HCT116 (cell line): Measurements from ENCODE around the gene TMEM52. TPM values are rescaled to one million over a fixed set of nuclear protein-coding genes. Genes with fewer than 3 reads are reported as not detected.

ENCODE experiments used
- ATAC-seq: fragments of 200-7000 bp; cut with Tn5 transposase; 2 replicates; pipeline ENCODE4 v1.9.1; 2020; ENCODE audit warnings: mild to moderate bottlenecking, moderate library complexity
- BruUV-seq: library from RNA; stranded (reverse); fragments of 400-500 nt; replicated peaks from 2 replicates; lab custom pipeline; 2021; lab: Mats Ljungman, UMichigan
- CTCF ChIA-PET: fragments of 300-600 bp; sonication (Branson Sonifier 250); formaldehyde crosslinking; loops from one replicate; lab custom pipeline; 2021; ENCODE audit warnings: antibody characterized with exemption; lab: Charles Lee
- POLR2A ChIA-PET: fragments of 300-600, 350-600 bp; sonication (Branson Sonifier 250); formaldehyde crosslinking; loops from one replicate; lab custom pipeline; 2021; ENCODE audit warnings: antibody characterized with exemption; lab: Charles Lee
- RAD21 ChIA-PET, 2 experiments: fragments of 300-600 bp; sonication (Branson Sonifier 250); formaldehyde crosslinking; loops; one replicate each; lab custom pipeline; 2023; ENCODE audit warnings: low total read pairs in 2 of 2; ENCODE audit not compliant: uncharacterized antibody in 2 of 2, unreplicated experiment in 2 of 2, low non-redundant PET in 1 of 2; lab: Charles Lee
- DNase-seq: peaks from one replicate; pipeline ENCODE4 v3.0.0-alpha.2; 2010; ENCODE audit warnings: low read depth, low spot score
- H2AFZ ChIP-seq: fragments of 200-600 bp; shearing (Covaris generic), sonication (generic); 2 replicates; pipeline ENCODE4 v1.6.1; 2017; ENCODE audit warnings: low read depth, mixed run types, mixed read lengths, antibody characterized with exemption, low read length; ENCODE audit not compliant: poor library complexity, severe bottlenecking
- H3K27ac ChIP-seq: 2 replicates; pipeline ENCODE4 v1.5.1; 2012; ENCODE audit warnings: low read depth, low read length
- H3K27me3 ChIP-seq: fragments of 200-600 bp; sonication (generic); 2 replicates; pipeline ENCODE4 v1.6.1; 2016; ENCODE audit warnings: mixed run types, low read length, mixed read lengths; ENCODE audit not compliant: insufficient read depth
- H3K36me3 ChIP-seq, 2 experiments: fragments of 200-500 bp in 1 of 2; fragments of 200-600 bp in 1 of 2; sonication (Bioruptor generic) in 1 of 2; sonication (generic) in 1 of 2; 2 replicates each; pipeline versions ENCODE4 v1.5.1 to v1.6.1; 2014 to 2016; ENCODE audit warnings: low read length in 2 of 2, inconsistent platforms in 1 of 2, mixed read lengths in 1 of 2, mixed run types in 1 of 2; ENCODE audit not compliant: insufficient read depth in 2 of 2, control insufficient read depth in 1 of 2
- H3K4me1 ChIP-seq, 2 experiments: fragments of 200-600 bp in 1 of 2; sonication (generic) in 1 of 2; 2 replicates each; pipeline versions ENCODE4 v1.5.1 to v1.6.1; 2012 to 2017; ENCODE audit warnings: low read length in 2 of 2, inconsistent platforms in 1 of 2, mild to moderate bottlenecking in 1 of 2, mixed read lengths in 1 of 2, mixed run types in 1 of 2, moderate library complexity in 1 of 2; ENCODE audit not compliant: insufficient read depth in 2 of 2, control insufficient read depth in 1 of 2
- H3K4me2 ChIP-seq: fragments of 200-600 bp; sonication (generic); 2 replicates; pipeline ENCODE4 v1.6.1; 2017; ENCODE audit warnings: mixed run types, low read length, mixed read lengths
- H3K4me3 ChIP-seq, 2 experiments: fragments of 200-600 bp in 1 of 2; sonication (generic) in 1 of 2; replicated peaks in 1 of 2; 2 replicates each; pipeline ENCODE4 v1.5.1; 2011 to 2016; ENCODE audit warnings: low read length in 2 of 2, control low read depth in 1 of 2, low read depth in 1 of 2, mild to moderate bottlenecking in 1 of 2, mixed read lengths in 1 of 2, mixed run types in 1 of 2
- H3K79me2 ChIP-seq: fragments of 200-600 bp; sonication (generic); 2 replicates; pipeline ENCODE4 v1.6.1; 2017; ENCODE audit warnings: mild to moderate bottlenecking, mixed run types, low read length, moderate library complexity, mixed read lengths; ENCODE audit not compliant: insufficient read depth
- H3K9ac ChIP-seq: fragments of 200-600 bp; sonication (generic); 2 replicates; pipeline ENCODE4 v1.6.1; 2016; ENCODE audit warnings: low read length, mixed read lengths
- H3K9me2 ChIP-seq: fragments of 200-600 bp; sonication (generic), shearing (Covaris generic); 2 replicates; pipeline ENCODE4 v1.6.1; 2017; ENCODE audit warnings: mixed run types, mild to moderate bottlenecking, moderate library complexity; ENCODE audit not compliant: insufficient read depth
- H3K9me3 ChIP-seq, 2 experiments: fragments of 200-500 bp in 1 of 2; fragments of 200-600 bp in 1 of 2; sonication (Bioruptor generic) in 1 of 2; sonication (generic) in 1 of 2; 2 replicates each; pipeline ENCODE4 v1.6.1; 2014 to 2017; ENCODE audit warnings: low read length in 2 of 2, mixed read lengths in 2 of 2, inconsistent platforms in 1 of 2, low read depth in 1 of 2, mild to moderate bottlenecking in 1 of 2, mixed run types in 1 of 2, moderate library complexity in 1 of 2; ENCODE audit not compliant: control insufficient read depth in 1 of 2, insufficient read depth in 1 of 2
- H4K20me1 ChIP-seq: fragments of 200-600 bp; sonication (generic), shearing (Covaris generic); 2 replicates; pipeline ENCODE4 v1.6.1; 2017; ENCODE audit warnings: mixed run types, mild to moderate bottlenecking, moderate library complexity; ENCODE audit not compliant: insufficient read depth
- CBX3 ChIP-seq: IDR thresholded peaks from 2 replicates; pipeline ENCODE4 v1.6.1; 2012; ENCODE audit warnings: low read depth
- CEBPB ChIP-seq: IDR thresholded peaks from 2 replicates; pipeline ENCODE4 v1.6.1; 2012; ENCODE audit warnings: low read depth
- EGR1 ChIP-seq: IDR thresholded peaks from 2 replicates; pipeline ENCODE4 v1.6.1; 2012; ENCODE audit warnings: low read depth
- ELF1 ChIP-seq: IDR thresholded peaks from 2 replicates; pipeline ENCODE4 v1.6.1; 2012; ENCODE audit warnings: low read depth, borderline replicate concordance
- EZH2phosphoT487 ChIP-seq: fragments of 200-600 bp; IDR thresholded peaks from 2 replicates; pipeline ENCODE4 v1.6.1; 2018; ENCODE audit warnings: antibody characterized with exemption, borderline replicate concordance
- FOSL1 ChIP-seq: IDR thresholded peaks from 2 replicates; pipeline ENCODE4 v1.6.1; 2012; ENCODE audit warnings: low read depth
- JUND ChIP-seq: IDR thresholded peaks from 2 replicates; pipeline ENCODE4 v1.6.1; 2012
- POLR2A ChIP-seq: IDR thresholded peaks from 2 replicates; pipeline ENCODE4 v1.7.0; 2011; ENCODE audit warnings: borderline replicate concordance; ENCODE audit not compliant: insufficient read depth, insufficient read length; ENCODE audit errors: extremely low read depth
- POLR2AphosphoS5 ChIP-seq: IDR thresholded peaks from 2 replicates; pipeline ENCODE4 v1.6.1; 2011; ENCODE audit warnings: mild to moderate bottlenecking, low read depth, low read length, moderate library complexity
- RAD21 ChIP-seq: IDR thresholded peaks from 2 replicates; pipeline ENCODE4 v1.6.1; 2012; ENCODE audit warnings: low read depth, mild to moderate bottlenecking
- SRF ChIP-seq: IDR thresholded peaks from 2 replicates; pipeline ENCODE4 v1.6.1; 2012; ENCODE audit warnings: low read depth
- TCF7L2 ChIP-seq: IDR thresholded peaks from 2 replicates; pipeline ENCODE4 v1.7.0; 2011; ENCODE audit warnings: borderline replicate concordance, inconsistent platforms; ENCODE audit not compliant: insufficient read depth, insufficient read length; ENCODE audit errors: extremely low read depth
- ZNF274 ChIP-seq: fragments of 200-500 bp; sonication (Bioruptor generic); IDR thresholded peaks from 2 replicates; pipeline ENCODE4 v1.6.1; 2014; ENCODE audit warnings: mild to moderate bottlenecking, low read depth, low read length, inconsistent platforms
- intact Hi-C: fragments of 100-400 bp; cut with micrococcal nuclease; formaldehyde crosslinking; loops from 2 replicates; pipeline ENCODE4 v1.10.0; 2022
- total RNA-seq: library from RNA; stranded (reverse); gene quantifications from one replicate; pipeline ENCODE4 v1.2.1, GENCODE V29; 2021; ENCODE audit not compliant: unreplicated experiment
- TF ChIP-seq, protein P1 (sequence below): IDR thresholded peaks from 2 replicates; pipeline ENCODE4 v1.6.1; 2012; ENCODE audit warnings: low read depth
- TF ChIP-seq, protein P2 (sequence below), 3 experiments: fragments of 200-600 bp in 1 of 3; sonication (generic) in 1 of 3; IDR thresholded peaks in 2 of 3; conservative IDR thresholded peaks in 1 of 3; 2 replicates each; pipeline ENCODE4 v1.5.1; 2012 to 2017; ENCODE audit warnings: low read depth in 2 of 3, low read length in 2 of 3, antibody characterized with exemption in 1 of 3, borderline replicate concordance in 1 of 3, control low read depth in 1 of 3, mild to moderate bottlenecking in 1 of 3, mixed read lengths in 1 of 3, mixed run types in 1 of 3, moderate library complexity in 1 of 3; ENCODE audit not compliant: insufficient read depth in 1 of 3

Gene TMEM52
- total RNA-seq, 1 experiment from 2014 or later: 27.5 TPM

DNA sequence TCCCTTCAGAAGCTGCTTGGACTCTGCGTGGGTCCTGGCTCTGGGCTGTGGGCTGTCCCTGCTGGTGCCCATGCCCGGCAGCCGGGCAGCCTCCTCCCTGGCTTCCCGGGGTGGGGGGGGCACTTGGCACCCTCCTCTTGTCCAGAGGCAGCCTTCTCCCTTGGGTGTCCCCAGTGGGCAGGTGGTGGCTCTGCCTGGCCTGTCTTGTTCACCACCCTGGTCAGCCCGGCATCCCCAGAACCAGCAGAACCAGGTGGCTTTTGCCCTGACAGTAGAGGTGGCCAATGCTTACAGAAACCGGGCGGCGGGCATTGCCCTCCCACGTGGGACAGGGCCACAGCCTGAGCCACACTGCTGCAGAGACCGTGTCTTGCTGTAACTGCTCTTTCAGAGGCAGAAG, 46.5 kb upstream of the TMEM52 start:
- no peaks in the 10 kb centered on the region for H4K20me1 ChIP-seq
- intact Hi-C loops: no loop called here
- H3K9ac ChIP-seq: no peak overlapping the region
- no peak overlapping the region for H3K27ac ChIP-seq
- DNase-seq (no peak), ATAC-seq (no peak)
- H3K9me2 ChIP-seq: no peaks in the 10 kb centered on the region
- ChIA-PET RAD21 (no interaction called here), POLR2A (no interaction called here), CTCF (no interaction called here)
- no peaks in the 10 kb centered on the region for H3K79me2 ChIP-seq
- H3K27me3 ChIP-seq: no peaks in the 10 kb centered on the region
- H3K4me2 ChIP-seq: no peak overlapping the region
- no peak overlapping the region for H2AFZ ChIP-seq
- no peak overlapping the region for H3K4me3 ChIP-seq
- H3K9me3 ChIP-seq: no peaks in the 10 kb centered on the region; a peak in 1 of 4 replicates
- H3K36me3 ChIP-seq: no peaks in the 10 kb centered on the region
- no TSS peak for BruUV-seq
- TF ChIP-seq, protein P1, sequence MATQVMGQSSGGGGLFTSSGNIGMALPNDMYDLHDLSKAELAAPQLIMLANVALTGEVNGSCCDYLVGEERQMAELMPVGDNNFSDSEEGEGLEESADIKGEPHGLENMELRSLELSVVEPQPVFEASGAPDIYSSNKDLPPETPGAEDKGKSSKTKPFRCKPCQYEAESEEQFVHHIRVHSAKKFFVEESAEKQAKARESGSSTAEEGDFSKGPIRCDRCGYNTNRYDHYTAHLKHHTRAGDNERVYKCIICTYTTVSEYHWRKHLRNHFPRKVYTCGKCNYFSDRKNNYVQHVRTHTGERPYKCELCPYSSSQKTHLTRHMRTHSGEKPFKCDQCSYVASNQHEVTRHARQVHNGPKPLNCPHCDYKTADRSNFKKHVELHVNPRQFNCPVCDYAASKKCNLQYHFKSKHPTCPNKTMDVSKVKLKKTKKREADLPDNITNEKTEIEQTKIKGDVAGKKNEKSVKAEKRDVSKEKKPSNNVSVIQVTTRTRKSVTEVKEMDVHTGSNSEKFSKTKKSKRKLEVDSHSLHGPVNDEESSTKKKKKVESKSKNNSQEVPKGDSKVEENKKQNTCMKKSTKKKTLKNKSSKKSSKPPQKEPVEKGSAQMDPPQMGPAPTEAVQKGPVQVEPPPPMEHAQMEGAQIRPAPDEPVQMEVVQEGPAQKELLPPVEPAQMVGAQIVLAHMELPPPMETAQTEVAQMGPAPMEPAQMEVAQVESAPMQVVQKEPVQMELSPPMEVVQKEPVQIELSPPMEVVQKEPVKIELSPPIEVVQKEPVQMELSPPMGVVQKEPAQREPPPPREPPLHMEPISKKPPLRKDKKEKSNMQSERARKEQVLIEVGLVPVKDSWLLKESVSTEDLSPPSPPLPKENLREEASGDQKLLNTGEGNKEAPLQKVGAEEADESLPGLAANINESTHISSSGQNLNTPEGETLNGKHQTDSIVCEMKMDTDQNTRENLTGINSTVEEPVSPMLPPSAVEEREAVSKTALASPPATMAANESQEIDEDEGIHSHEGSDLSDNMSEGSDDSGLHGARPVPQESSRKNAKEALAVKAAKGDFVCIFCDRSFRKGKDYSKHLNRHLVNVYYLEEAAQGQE: no peak
- TF ChIP-seq FOSL1: no peak
- TF ChIP-seq ZNF274: no peak
- TF ChIP-seq POLR2AphosphoS5: no peak
- TF ChIP-seq SRF: no peak
- no peak for TF ChIP-seq JUND
- no peak for TF ChIP-seq RAD21
- H3K4me1 ChIP-seq: peaks cover 12 to 29% of the 10 kb centered on the region in 2 experiments

DNA sequence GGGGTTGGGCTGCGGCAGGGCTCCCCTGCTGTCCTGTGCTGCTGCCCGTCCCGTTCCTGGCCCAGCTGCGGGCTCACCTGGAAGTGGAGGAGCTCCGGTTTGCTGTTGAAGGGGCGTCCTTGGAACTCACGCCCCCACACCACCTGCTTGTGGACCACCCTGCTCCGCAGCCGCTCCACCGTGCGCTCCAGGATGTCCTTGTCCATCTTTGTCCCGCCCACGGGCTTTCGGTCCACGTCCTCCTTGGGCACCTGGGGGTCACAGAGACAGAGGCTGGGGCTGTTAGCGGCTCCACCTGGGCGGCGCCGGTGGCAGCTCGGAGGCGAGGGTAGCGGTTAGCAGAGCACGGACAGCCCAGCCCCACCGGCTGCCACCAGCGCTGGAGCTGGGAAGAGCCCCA, 45.7 kb upstream of the TMEM52 start:
- H3K9me3 ChIP-seq: no peaks in the 10 kb centered on the region
- intact Hi-C loops: no loop called here
- ChIA-PET POLR2A (no interaction called here), RAD21 (no interaction called here), CTCF (no interaction called here)
- DNase-seq (no peak), ATAC-seq (no peak)
- no peak overlapping the region for H3K4me2 ChIP-seq
- H3K27me3 ChIP-seq: no peaks in the 10 kb centered on the region
- H3K9me2 ChIP-seq: no peaks in the 10 kb centered on the region
- no peaks in the 10 kb centered on the region for H4K20me1 ChIP-seq
- H3K4me3 ChIP-seq: no peak overlapping the region
- no peak overlapping the region for H3K27ac ChIP-seq
- H3K36me3 ChIP-seq: no peaks in the 10 kb centered on the region
- no TSS peak for BruUV-seq
- H2AFZ ChIP-seq: no peak overlapping the region
- no peaks in the 10 kb centered on the region for H3K79me2 ChIP-seq
- H3K9ac ChIP-seq: no peak overlapping the region
- H3K4me1 ChIP-seq: peaks cover 15 to 37% of the 10 kb centered on the region in 2 experiments
- no peak for TF ChIP-seq TCF7L2
- no peak for TF ChIP-seq POLR2A
- no peak for TF ChIP-seq CEBPB
- no peak for TF ChIP-seq EGR1
- TF ChIP-seq, protein P2, sequence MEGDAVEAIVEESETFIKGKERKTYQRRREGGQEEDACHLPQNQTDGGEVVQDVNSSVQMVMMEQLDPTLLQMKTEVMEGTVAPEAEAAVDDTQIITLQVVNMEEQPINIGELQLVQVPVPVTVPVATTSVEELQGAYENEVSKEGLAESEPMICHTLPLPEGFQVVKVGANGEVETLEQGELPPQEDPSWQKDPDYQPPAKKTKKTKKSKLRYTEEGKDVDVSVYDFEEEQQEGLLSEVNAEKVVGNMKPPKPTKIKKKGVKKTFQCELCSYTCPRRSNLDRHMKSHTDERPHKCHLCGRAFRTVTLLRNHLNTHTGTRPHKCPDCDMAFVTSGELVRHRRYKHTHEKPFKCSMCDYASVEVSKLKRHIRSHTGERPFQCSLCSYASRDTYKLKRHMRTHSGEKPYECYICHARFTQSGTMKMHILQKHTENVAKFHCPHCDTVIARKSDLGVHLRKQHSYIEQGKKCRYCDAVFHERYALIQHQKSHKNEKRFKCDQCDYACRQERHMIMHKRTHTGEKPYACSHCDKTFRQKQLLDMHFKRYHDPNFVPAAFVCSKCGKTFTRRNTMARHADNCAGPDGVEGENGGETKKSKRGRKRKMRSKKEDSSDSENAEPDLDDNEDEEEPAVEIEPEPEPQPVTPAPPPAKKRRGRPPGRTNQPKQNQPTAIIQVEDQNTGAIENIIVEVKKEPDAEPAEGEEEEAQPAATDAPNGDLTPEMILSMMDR (IDR thresholded peaks at IDR 0.05 in 2 of 3, conservative IDR thresholded peaks at IDR 0.05 in 1 of 3; ENCODE audit: borderline replicate concordance in 1 of 3, insufficient read depth in 1 of 3, low read depth in 2 of 3, low read length in 2 of 3): no peak
- no peak for TF ChIP-seq CBX3
- no peak for TF ChIP-seq EZH2phosphoT487
- TF ChIP-seq ELF1: no peak
